Transverse colon (tissue), 4 donors: Measurements from ENCODE around the gene EHD4. TPM values are rescaled to one million over a fixed set of nuclear protein-coding genes. Genes with fewer than 3 reads are reported as not detected.

Experiments used
- DNase-seq: peaks from one replicate; pipeline ENCODE4 v3.0.0-alpha.2; 2019
- H3K27ac ChIP-seq, 4 donors: fragments of 200-600 bp; sonication (generic); 2 replicates each; pipeline ENCODE4 v1.5.1; 2016 to 2018; ENCODE audit warnings: inconsistent platforms in 4 of 4
- H3K27me3 ChIP-seq: fragments of 200-600 bp; sonication (generic); 2 replicates; pipeline ENCODE4 v1.5.1; 2017; ENCODE audit warnings: inconsistent platforms
- H3K36me3 ChIP-seq, 4 donors: fragments of 200-600 bp; sonication (generic); 2 replicates each; pipeline ENCODE4 v1.5.1; 2017 to 2019; ENCODE audit warnings: inconsistent platforms in 4 of 4
- H3K4me1 ChIP-seq, 4 donors: fragments of 200-600 bp; sonication (generic); 2 replicates each; pipeline ENCODE4 v1.5.1; 2017 to 2020; ENCODE audit warnings: inconsistent platforms in 4 of 4
- H3K4me3 ChIP-seq, 4 donors: fragments of 200-600 bp; sonication (generic); 1 replicate in 1 of 4; 2 replicates in 3 of 4; pipeline versions ENCODE4 v1.5.1 to v1.6.1; 2017 to 2019; ENCODE audit warnings: inconsistent platforms in 4 of 4
- H3K9me3 ChIP-seq, 2 donors: fragments of 200-600 bp; sonication (generic); 2 replicates each; pipeline ENCODE4 v1.5.1; 2017 to 2019; ENCODE audit warnings: inconsistent platforms in 2 of 2
- EP300 ChIP-seq: sonication (generic); formaldehyde crosslinking; IDR thresholded peaks from one replicate; pipeline ENCODE4 v1.6.1; 2017; ENCODE audit warnings: antibody characterized with exemption, low read depth
- POLR2A ChIP-seq: fragments of 450-650 bp; IDR thresholded peaks from one replicate; pipeline ENCODE4 v1.6.1; 2016; ENCODE audit warnings: antibody characterized with exemption, mild to moderate bottlenecking, moderate library complexity
- POLR2AphosphoS5 ChIP-seq, 3 donors: sonication (generic); formaldehyde crosslinking; IDR thresholded peaks; one replicate each; pipeline ENCODE4 v1.6.1; 2016; ENCODE audit warnings: antibody characterized with exemption in 3 of 3
- WGBS, 2 donors: methylation state at CpG; one replicate each; pipeline ENCODE4 v1.1.5; 2018; ENCODE audit warnings: low coverage in 1 of 2; 5-methylcytosine and 5-hydroxymethylcytosine counted together
- in situ Hi-C, 4 donors: fragments of 200-750 bp; cut with MboI; loops; one replicate each; pipeline versions ENCODE4 v1.15.0 to v1.15.1; 2017; ENCODE audit warnings: low sequenced_read_pairs in 3 of 4, low pct_ligation_motif_present in 1 of 4, low pct_unique_long_range_greater_than_20kb in 1 of 4
- intact Hi-C: fragments of 100-400 bp; cut with DNase I; formaldehyde crosslinking; loops from one replicate; pipeline ENCODE4 v1.15.1; 2023; ENCODE audit warnings: low total_unique reads
- total RNA-seq, 4 donors: library from RNA; depleted of rRNA; stranded (reverse); fragments of >200 nt; gene quantifications; one replicate each; pipeline ENCODE4 v1.1.0, GENCODE V29; 2016
- TF ChIP-seq, protein P1 (sequence below), 5 experiments: fragments of 200-600 bp in 3 of 5; fragments of 450-650 bp in 2 of 5; sonication (generic) in 3 of 5; IDR thresholded peaks; 1 replicate in 2 of 5; 2 replicates in 3 of 5; pipeline ENCODE4 v1.5.1; 2016 to 2017; ENCODE audit warnings: antibody characterized with exemption in 5 of 5, inconsistent platforms in 3 of 5, mild to moderate bottlenecking in 2 of 5, moderate library complexity in 1 of 5

The EHD4 gene
- total RNA-seq, 4 donors from 2014 or later, result 16.9 to 55.4 (median 35.5) TPM

GRCh38 chr15:41971089-41971894 is 1.1 kb downstream of the EHD4 start:
- Histone ChIP-seq H3K4me3 (peak overlapping the region; percentile 67 to 94 (median 76)), H3K36me3 (no peaks in the 10 kb centered on the region), H3K27me3 (no peaks in the 10 kb centered on the region), H3K27ac (peak overlapping the region; percentile 82 to 96 (median 92)), H3K9me3 (no peaks in the 10 kb centered on the region), H3K4me1 (peaks cover 0 to 69% (median 45%) of the 10 kb centered on the region in 4 donors)
- intact Hi-C loops, result no loop called here
- 7 to 18% methylated on average over 6 to 16 of the region's 16 CpGs for WGBS, 2 donors
- DNase-seq, result peak; percentile 72
- TF ChIP-seq POLR2AphosphoS5 (IDR thresholded peaks at IDR 0.05) (peak; percentile 63 to 80 (median 70)), EP300 (no peak), POLR2A (peak; percentile 70)
- TF ChIP-seq, protein P1, sequence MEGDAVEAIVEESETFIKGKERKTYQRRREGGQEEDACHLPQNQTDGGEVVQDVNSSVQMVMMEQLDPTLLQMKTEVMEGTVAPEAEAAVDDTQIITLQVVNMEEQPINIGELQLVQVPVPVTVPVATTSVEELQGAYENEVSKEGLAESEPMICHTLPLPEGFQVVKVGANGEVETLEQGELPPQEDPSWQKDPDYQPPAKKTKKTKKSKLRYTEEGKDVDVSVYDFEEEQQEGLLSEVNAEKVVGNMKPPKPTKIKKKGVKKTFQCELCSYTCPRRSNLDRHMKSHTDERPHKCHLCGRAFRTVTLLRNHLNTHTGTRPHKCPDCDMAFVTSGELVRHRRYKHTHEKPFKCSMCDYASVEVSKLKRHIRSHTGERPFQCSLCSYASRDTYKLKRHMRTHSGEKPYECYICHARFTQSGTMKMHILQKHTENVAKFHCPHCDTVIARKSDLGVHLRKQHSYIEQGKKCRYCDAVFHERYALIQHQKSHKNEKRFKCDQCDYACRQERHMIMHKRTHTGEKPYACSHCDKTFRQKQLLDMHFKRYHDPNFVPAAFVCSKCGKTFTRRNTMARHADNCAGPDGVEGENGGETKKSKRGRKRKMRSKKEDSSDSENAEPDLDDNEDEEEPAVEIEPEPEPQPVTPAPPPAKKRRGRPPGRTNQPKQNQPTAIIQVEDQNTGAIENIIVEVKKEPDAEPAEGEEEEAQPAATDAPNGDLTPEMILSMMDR (IDR thresholded peaks at IDR 0.05), result peak in 2 of 5 experiments; percentile 40 to 51
- in situ Hi-C loops, result no loop called here

- Histone ChIP-seq H3K9me3 (no peaks in the 10 kb centered on the region), H3K27ac (peak overlapping the region; percentile 82 to 96 (median 92)), H3K4me1 (peaks cover 0 to 76% (median 46%) of the 10 kb centered on the region in 4 donors), H3K36me3 (no peaks in the 10 kb centered on the region), H3K4me3 (peak overlapping the region in 1 of 4 donors; percentile 67), H3K27me3 (no peaks in the 10 kb centered on the region)
- in situ Hi-C loops (no loop called here), intact Hi-C loops (no loop called here)
- 91 to 100% methylated on average over 1 of the region's 1 CpG for WGBS, 2 donors
- TF ChIP-seq, protein P1 (IDR thresholded peaks at IDR 0.05), result no peak
- TF ChIP-seq POLR2A, result no peak
- TF ChIP-seq EP300, result no peak
- TF ChIP-seq POLR2AphosphoS5 (IDR thresholded peaks at IDR 0.05), result no peak
- peak; percentile 6 for DNase-seq
Measured at GRCh38 chr15:41970456-41970855, 1.9 kb downstream of the EHD4 start.

- peaks cover 0 to 76% (median 46%) of the 10 kb centered on the region in 4 donors for H3K4me1 ChIP-seq
- 0 to 55% methylated on average over 1 to 3 of the region's 3 CpGs for WGBS, 2 donors
- no peaks in the 10 kb centered on the region for H3K27me3 ChIP-seq
- in situ Hi-C loops, result no loop called here
- TF ChIP-seq, protein P1 (IDR thresholded peaks at IDR 0.05), result no peak
- no peak for TF ChIP-seq POLR2AphosphoS5 (IDR thresholded peaks at IDR 0.05)
- no peak for TF ChIP-seq EP300
- no peak for TF ChIP-seq POLR2A
- no peaks in the 10 kb centered on the region for H3K9me3 ChIP-seq
- intact Hi-C loops, result no loop called here
- no peaks in the 10 kb centered on the region for H3K36me3 ChIP-seq
- peak; percentile 19 for DNase-seq
- H3K27ac ChIP-seq, result peak overlapping the region; percentile 82 to 96 (median 92)
- peak overlapping the region in 1 of 4 donors; percentile 67 for H3K4me3 ChIP-seq
Measured at GRCh38 chr15:41969851-41970431, 2.4 kb downstream of the EHD4 start.

- no peaks in the 10 kb centered on the region for H3K27me3 ChIP-seq
- DNase-seq, result no peak
- H3K36me3 ChIP-seq, result no peaks in the 10 kb centered on the region
- H3K27ac ChIP-seq, result peak overlapping the region; percentile 82 to 96 (median 92)
- intact Hi-C loops (no loop called here), in situ Hi-C loops (no loop called here)
- H3K4me3 ChIP-seq, result no peak overlapping the region
- H3K9me3 ChIP-seq, result no peaks in the 10 kb centered on the region
- peaks cover 0 to 76% (median 44%) of the 10 kb centered on the region in 4 donors for H3K4me1 ChIP-seq
- WGBS, 2 donors, result 60 to 68% methylated on average over 4 of the region's 4 CpGs
- no peak for TF ChIP-seq POLR2AphosphoS5 (IDR thresholded peaks at IDR 0.05)
- TF ChIP-seq POLR2A, result no peak
- no peak for TF ChIP-seq EP300
- TF ChIP-seq, protein P1 (IDR thresholded peaks at IDR 0.05), result no peak
Measured at GRCh38 chr15:41968701-41969100, 3.7 kb downstream of the EHD4 start.
